ENCODE results near the gene HIF1A. TPM values are rescaled to one million over a fixed set of nuclear protein-coding genes. Genes with fewer than 3 reads are reported as not detected.
A peak's percentile ranks its signal among the peaks of the same experiment; 100 is the strongest.

HIF1A gene
- total and polyA plus RNA-seq, 7 donors = 4.3 to 32.4 (median 17.4) TPM

- DNase-seq (no peak), ATAC-seq (no peak)
- intact Hi-C loops (cut with DNase I) = no loop called here
- no peak overlapping the region for H3K27ac ChIP-seq
- peaks cover 15% of the 10 kb centered on the region for H3K4me1 ChIP-seq
- no peaks in the 10 kb centered on the region for H3K9me3 ChIP-seq
- WGBS, 3 donors = 79 to 93% (median 86%) methylated on average over 2 of the region's 2 CpGs
- no peak overlapping the region for H3K4me3 ChIP-seq
- no peaks in the 10 kb centered on the region for H3K27me3 ChIP-seq (ENCODE audit: insufficient read depth in 3 of 3, low read length in 2 of 3)
- TF ChIP-seq, protein P1, sequence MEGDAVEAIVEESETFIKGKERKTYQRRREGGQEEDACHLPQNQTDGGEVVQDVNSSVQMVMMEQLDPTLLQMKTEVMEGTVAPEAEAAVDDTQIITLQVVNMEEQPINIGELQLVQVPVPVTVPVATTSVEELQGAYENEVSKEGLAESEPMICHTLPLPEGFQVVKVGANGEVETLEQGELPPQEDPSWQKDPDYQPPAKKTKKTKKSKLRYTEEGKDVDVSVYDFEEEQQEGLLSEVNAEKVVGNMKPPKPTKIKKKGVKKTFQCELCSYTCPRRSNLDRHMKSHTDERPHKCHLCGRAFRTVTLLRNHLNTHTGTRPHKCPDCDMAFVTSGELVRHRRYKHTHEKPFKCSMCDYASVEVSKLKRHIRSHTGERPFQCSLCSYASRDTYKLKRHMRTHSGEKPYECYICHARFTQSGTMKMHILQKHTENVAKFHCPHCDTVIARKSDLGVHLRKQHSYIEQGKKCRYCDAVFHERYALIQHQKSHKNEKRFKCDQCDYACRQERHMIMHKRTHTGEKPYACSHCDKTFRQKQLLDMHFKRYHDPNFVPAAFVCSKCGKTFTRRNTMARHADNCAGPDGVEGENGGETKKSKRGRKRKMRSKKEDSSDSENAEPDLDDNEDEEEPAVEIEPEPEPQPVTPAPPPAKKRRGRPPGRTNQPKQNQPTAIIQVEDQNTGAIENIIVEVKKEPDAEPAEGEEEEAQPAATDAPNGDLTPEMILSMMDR (IDR thresholded peaks at IDR 0.05) = no peak
- peaks cover 2 to 67% of the 10 kb centered on the region in 2 donors for H3K36me3 ChIP-seq (ENCODE audit: insufficient read depth in 1 of 2, low read depth in 1 of 2)
Observed at GRCh38 chr14:61724133-61724532, 28.8 kb downstream of the HIF1A start.

DNA sequence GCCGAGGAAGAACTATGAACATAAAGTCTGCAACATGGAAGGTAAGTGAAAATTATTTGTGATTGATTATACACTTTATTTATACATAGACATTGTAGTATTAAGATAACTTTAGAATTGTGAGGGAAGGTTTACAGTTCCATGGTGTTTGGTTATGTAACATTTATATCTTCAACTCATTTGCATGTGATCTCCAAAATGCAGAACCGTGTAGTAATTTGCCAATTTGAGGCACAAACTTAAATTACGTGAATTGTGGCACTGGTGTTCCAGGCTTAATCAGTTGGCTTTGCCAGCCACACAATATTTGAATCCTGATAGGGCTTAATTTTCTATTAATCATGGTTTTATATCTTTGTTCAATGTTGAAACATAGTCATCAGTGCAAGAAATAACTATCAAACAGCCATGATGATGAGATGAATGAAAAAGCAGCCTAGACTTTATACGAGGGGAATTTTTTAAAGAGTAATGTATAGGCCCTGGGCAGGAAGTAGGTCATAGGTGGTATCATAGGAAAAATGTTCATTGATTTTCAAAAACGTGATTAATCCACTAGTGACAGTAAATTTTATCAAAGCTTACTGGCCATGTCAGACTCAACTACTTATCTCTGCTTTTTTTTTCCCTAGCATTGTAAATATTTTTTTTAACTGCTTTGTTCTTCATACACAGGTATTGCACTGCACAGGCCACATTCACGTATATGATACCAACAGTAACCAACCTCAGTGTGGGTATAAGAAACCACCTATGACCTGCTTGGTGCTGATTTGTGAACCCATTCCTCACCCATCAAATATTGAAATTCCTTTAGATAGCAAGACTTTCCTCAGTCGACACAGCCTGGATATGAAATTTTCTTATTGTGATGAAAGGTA is 31.7 kb downstream of the HIF1A start:
- no peak for ATAC-seq
- H3K4me3 ChIP-seq = no peak overlapping the region
- peaks cover 2 to 73% of the 10 kb centered on the region in 2 donors for H3K36me3 ChIP-seq (ENCODE audit: insufficient read depth in 1 of 2, low read depth in 1 of 2)
- H3K4me1 ChIP-seq = no peaks in the 10 kb centered on the region
- H3K27me3 ChIP-seq (ENCODE audit: insufficient read depth in 3 of 3, low read length in 2 of 3) = no peaks in the 10 kb centered on the region
- no peak overlapping the region for H3K27ac ChIP-seq
- TF ChIP-seq, protein P1 (IDR thresholded peaks at IDR 0.05) = no peak
- intact Hi-C loops (cut with DNase I) = loop anchor here in 1 of 2 donors (5.0 kb wide), 1 partner anchor 255 kb away; no protein-coding TSS in a partner anchor
- WGBS, 3 donors = 87 to 89% (median 87%) methylated on average over 7 of the region's 7 CpGs
- no peak for DNase-seq
- H3K9me3 ChIP-seq = no peaks in the 10 kb centered on the region

DNA sequence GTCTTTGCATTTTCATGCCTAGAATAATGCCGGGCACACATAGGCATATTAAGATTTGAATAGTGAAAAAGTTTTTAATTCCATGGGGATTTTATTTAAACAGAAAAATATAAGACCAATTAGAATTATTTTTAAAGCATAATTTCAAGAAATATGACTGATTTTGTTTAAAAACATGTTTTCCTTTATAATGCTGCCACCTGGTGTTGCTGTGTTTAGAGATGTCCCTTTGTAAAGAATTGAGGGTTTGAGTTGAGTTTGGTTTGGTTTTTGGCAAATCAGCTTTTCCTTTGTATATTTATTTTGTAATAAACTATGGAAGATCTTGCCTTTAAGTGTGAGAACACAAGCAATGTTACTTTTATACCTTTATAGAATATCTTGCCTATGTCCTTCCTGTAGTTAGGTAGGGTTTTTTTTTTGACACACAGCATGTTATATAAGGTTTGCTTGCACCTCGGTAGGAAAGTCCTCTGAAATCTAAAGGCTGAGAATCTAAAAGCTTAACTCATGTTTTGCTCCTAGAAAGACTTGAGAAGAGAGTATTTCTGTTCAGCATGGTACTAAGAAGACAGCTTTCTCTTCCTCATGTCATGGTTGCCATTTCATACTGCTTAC is 35.6 kb downstream of the HIF1A start:
- DNase-seq (no peak), ATAC-seq (peak in 1 of 4 donors; percentile 44)
- no peak overlapping the region for H3K27ac ChIP-seq
- no peaks in the 10 kb centered on the region for H3K4me1 ChIP-seq
- H3K4me3 ChIP-seq = no peak overlapping the region
- 72 to 79% (median 79%) methylated on average over 2 of the region's 2 CpGs for WGBS, 3 donors
- peaks cover 2 to 82% of the 10 kb centered on the region in 2 donors for H3K36me3 ChIP-seq (ENCODE audit: insufficient read depth in 1 of 2, low read depth in 1 of 2)
- intact Hi-C loops (cut with DNase I) = loop anchor here in 1 of 2 donors (5.0 kb wide), 1 partner anchor 269 kb away; no protein-coding TSS in a partner anchor
- H3K27me3 ChIP-seq (ENCODE audit: insufficient read depth in 3 of 3, low read length in 2 of 3) = no peaks in the 10 kb centered on the region
- TF ChIP-seq, protein P1 (IDR thresholded peaks at IDR 0.05) = peak; percentile 48
- H3K9me3 ChIP-seq = no peaks in the 10 kb centered on the region

DNA sequence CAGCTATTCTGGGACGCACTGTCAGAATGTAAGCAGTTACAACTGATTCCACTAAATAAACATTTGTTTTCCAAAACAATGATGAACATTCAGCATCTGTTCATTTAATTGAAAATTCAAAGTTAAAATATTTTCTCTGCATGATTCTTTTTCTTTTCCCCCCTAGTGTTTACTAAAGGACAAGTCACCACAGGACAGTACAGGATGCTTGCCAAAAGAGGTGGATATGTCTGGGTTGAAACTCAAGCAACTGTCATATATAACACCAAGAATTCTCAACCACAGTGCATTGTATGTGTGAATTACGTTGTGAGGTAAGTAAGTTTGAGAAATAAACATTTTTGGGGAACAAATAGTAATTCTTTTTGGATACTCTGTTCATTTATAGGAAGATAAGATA is 38.7 kb downstream of the HIF1A start:
- Histone ChIP-seq H3K36me3 (ENCODE audit: insufficient read depth in 1 of 2, low read depth in 1 of 2) (peaks cover 5 to 85% of the 10 kb centered on the region in 2 donors), H3K4me1 (no peaks in the 10 kb centered on the region), H3K27me3 (ENCODE audit: insufficient read depth in 3 of 3, low read length in 2 of 3) (no peaks in the 10 kb centered on the region), H3K27ac (no peak overlapping the region), H3K9me3 (no peaks in the 10 kb centered on the region), H3K4me3 (no peak overlapping the region)
- WGBS, 3 donors = 88 to 95% (median 93%) methylated on average over 2 of the region's 2 CpGs
- TF ChIP-seq, protein P1 (IDR thresholded peaks at IDR 0.05) = no peak
- intact Hi-C loops (cut with DNase I) = loop anchor here in 1 of 2 donors (5.0 kb wide), 1 partner anchor 272 kb away; no protein-coding TSS in a partner anchor
- no peak for DNase-seq
- no peak for ATAC-seq

Measured in psoas muscle (tissue), 8 donors.